H1 (cell line): Measurements from ENCODE around the gene PIP5K1B. TPM values are rescaled to one million over a fixed set of nuclear protein-coding genes. Genes with fewer than 3 reads are reported as not detected.

Experiments
- CTCF ChIA-PET: fragments of 300-600 bp; sonication (Branson Sonifier 250); formaldehyde crosslinking; loops from one replicate; lab custom pipeline; 2021; ENCODE audit not compliant: partially characterized antibody; lab: Charles Lee
- POLR2A ChIA-PET: fragments of 300-600 bp; sonication (Branson Sonifier 250); formaldehyde crosslinking; loops from one replicate; lab custom pipeline; 2021; ENCODE audit warnings: inconsistent platforms; ENCODE audit not compliant: partially characterized antibody; lab: Charles Lee
- DNase-seq, 2 experiments: peaks; one replicate each; pipeline versions ENCODE4 v3.0.0 to v3.0.0-alpha.2; 2010 to 2022; ENCODE audit warnings: low spot score in 2 of 2, low read depth in 1 of 2, mixed read lengths in 1 of 2
- FAIRE-seq: peaks from 2 replicates; lab custom pipeline; 2011; peaks lifted over from hg19 to GRCh38; lab: Jason Lieb, UNC
- H2AFZ ChIP-seq: 2 replicates; pipeline ENCODE4 v1.8.1; 2012; ENCODE audit warnings: low read length, inconsistent platforms
- H2AK5ac ChIP-seq: 2 replicates; pipeline ENCODE4 v1.6.1; 2013; ENCODE audit warnings: low read depth, low read length
- H2BK120ac ChIP-seq: replicated peaks from 2 replicates; pipeline ENCODE3; 2013; ENCODE audit warnings: low read depth, low read length, inconsistent platforms
- H2BK12ac ChIP-seq: 2 replicates; pipeline ENCODE4 v1.6.1; 2013; ENCODE audit warnings: low read depth, low read length
- H2BK15ac ChIP-seq: 2 replicates; pipeline ENCODE4 v1.6.1; 2013; ENCODE audit warnings: low read length
- H2BK20ac ChIP-seq: 2 replicates; pipeline ENCODE4 v1.6.1; 2013; ENCODE audit warnings: low read length
- H2BK5ac ChIP-seq: 2 replicates; pipeline ENCODE4 v1.6.1; 2013; ENCODE audit warnings: low read depth, low read length
- H3K14ac ChIP-seq: 2 replicates; pipeline ENCODE4 v1.6.1; 2013; ENCODE audit warnings: inconsistent platforms; ENCODE audit not compliant: insufficient read length
- H3K18ac ChIP-seq: 2 replicates; pipeline ENCODE4 v1.6.1; 2013; ENCODE audit warnings: low read length; ENCODE audit errors: extremely low read depth
- H3K23ac ChIP-seq: 2 replicates; pipeline ENCODE4 v1.6.1; 2013; ENCODE audit warnings: inconsistent platforms; ENCODE audit not compliant: insufficient read length
- H3K23me2 ChIP-seq: 2 replicates; pipeline ENCODE4 v1.6.1; 2013; ENCODE audit warnings: low read depth, low read length
- H3K27ac ChIP-seq: 2 replicates; pipeline ENCODE4 v1.6.1; 2011; ENCODE audit warnings: low read depth, low read length, inconsistent platforms
- H3K27me3 ChIP-seq, 4 experiments: replicated peaks in 1 of 4; 1 replicate in 1 of 4; 2 replicates in 3 of 4; pipeline versions ENCODE4 v1.6.1 to v1.8.1; 2011 to 2013; ENCODE audit warnings: low read length in 3 of 4, mild to moderate bottlenecking in 3 of 4, inconsistent platforms in 2 of 4, mixed read lengths in 2 of 4, moderate library complexity in 1 of 4; ENCODE audit not compliant: control insufficient read depth in 3 of 4, insufficient read depth in 3 of 4; ENCODE audit errors: extremely low read depth in 1 of 4
- H3K36me3 ChIP-seq, 4 experiments: 2 replicates each; pipeline versions ENCODE4 v1.6.1 to v1.8.1; 2011 to 2013; ENCODE audit warnings: mild to moderate bottlenecking in 4 of 4, low read length in 3 of 4, moderate library complexity in 2 of 4, control low read depth in 1 of 4, inconsistent platforms in 1 of 4; ENCODE audit not compliant: insufficient read depth in 4 of 4, control insufficient read depth in 2 of 4
- H3K4ac ChIP-seq: replicated peaks from 2 replicates; pipeline ENCODE3; 2013; ENCODE audit warnings: low read length, low read depth, mixed read lengths, inconsistent platforms; ENCODE audit not compliant: insufficient read length
- H3K4me1 ChIP-seq, 4 experiments: replicated peaks in 1 of 4; 1 replicate in 1 of 4; 2 replicates in 3 of 4; pipeline versions ENCODE4 v1.6.1 to v1.8.1; 2011 to 2013; ENCODE audit warnings: low read length in 3 of 4, inconsistent platforms in 2 of 4, mixed read lengths in 1 of 4; ENCODE audit not compliant: insufficient read depth in 4 of 4, control insufficient read depth in 3 of 4
- H3K4me2 ChIP-seq, 2 experiments: 2 replicates each; pipeline versions ENCODE4 v1.6.1 to v1.8.1; 2011 to 2013; ENCODE audit warnings: low read depth in 2 of 2, low read length in 2 of 2, control low read depth in 1 of 2, inconsistent platforms in 1 of 2, mild to moderate bottlenecking in 1 of 2; ENCODE audit not compliant: insufficient read depth in 1 of 2
- H3K4me3 ChIP-seq, 4 experiments: fragments of 200-600, 300-600 bp in 1 of 4; sonication (generic), shearing (Covaris generic), sonication (Bioruptor Twin) in 1 of 4; 2 replicates each; pipeline versions ENCODE4 v1.5.1 to v1.8.1; 2011 to 2016; ENCODE audit warnings: low read length in 4 of 4, low read depth in 3 of 4, control low read depth in 2 of 4, inconsistent platforms in 2 of 4, mild to moderate bottlenecking in 2 of 4, mixed read lengths in 1 of 4, moderate library complexity in 1 of 4; ENCODE audit not compliant: insufficient read depth in 2 of 4; ENCODE audit errors: extremely low read depth in 1 of 4
- H3K56ac ChIP-seq: replicated peaks from 2 replicates; pipeline ENCODE3; 2013; ENCODE audit warnings: low read depth, mild to moderate bottlenecking, mixed read lengths, low read length, inconsistent platforms; ENCODE audit not compliant: insufficient read length
- H3K79me1 ChIP-seq: 2 replicates; pipeline ENCODE4 v1.6.1; 2013; ENCODE audit warnings: low read depth, low read length, control low read depth
- H3K79me2 ChIP-seq, 2 experiments: 2 replicates each; pipeline versions ENCODE4 v1.6.1 to v1.8.1; 2012 to 2013; ENCODE audit warnings: low read length in 2 of 2, mild to moderate bottlenecking in 2 of 2, inconsistent platforms in 1 of 2; ENCODE audit not compliant: insufficient read depth in 2 of 2, control insufficient read depth in 1 of 2
- H3K9ac ChIP-seq, 4 experiments: replicated peaks in 1 of 4; 1 replicate in 1 of 4; 2 replicates in 3 of 4; pipeline versions ENCODE4 v1.6.1 to v1.8.1; 2011 to 2013; ENCODE audit warnings: low read depth in 3 of 4, low read length in 3 of 4, control low read depth in 2 of 4, mild to moderate bottlenecking in 2 of 4, moderate library complexity in 2 of 4, inconsistent platforms in 1 of 4; ENCODE audit errors: extremely low read depth in 1 of 4
- H3K9me3 ChIP-seq, 2 experiments: 2 replicates each; pipeline versions ENCODE4 v1.6.1 to v1.8.1; 2012 to 2013; ENCODE audit warnings: mild to moderate bottlenecking in 2 of 2, moderate library complexity in 2 of 2, control low read depth in 1 of 2, inconsistent platforms in 1 of 2, low read depth in 1 of 2, low read length in 1 of 2, mixed read lengths in 1 of 2; ENCODE audit not compliant: insufficient read depth in 2 of 2
- H4K20me1 ChIP-seq, 2 experiments: replicated peaks in 1 of 2; 2 replicates each; pipeline versions ENCODE3 to v1.8.1; 2011 to 2013; ENCODE audit warnings: inconsistent platforms in 2 of 2, low read length in 2 of 2, mild to moderate bottlenecking in 1 of 2; ENCODE audit not compliant: insufficient read depth in 2 of 2, control insufficient read depth in 1 of 2
- H4K5ac ChIP-seq: 2 replicates; pipeline ENCODE4 v1.6.1; 2013; ENCODE audit warnings: low read length, low read depth, mixed read lengths, inconsistent platforms; ENCODE audit not compliant: insufficient read length
- H4K8ac ChIP-seq: 2 replicates; pipeline ENCODE4 v1.8.0; 2013; ENCODE audit warnings: mild to moderate bottlenecking, moderate library complexity, low read length, inconsistent platforms; ENCODE audit not compliant: insufficient read depth; ENCODE audit errors: extremely low read depth
- H4K91ac ChIP-seq: replicated peaks from 2 replicates; pipeline ENCODE3; 2013; ENCODE audit warnings: low read length, mixed read lengths, inconsistent platforms; ENCODE audit not compliant: insufficient read length
- WGBS, 2 experiments: shearing (Covaris generic) in 1 of 2; methylation state at CpG; one replicate each; pipeline versions ENCODE4 v1.1.6 to v1.1.7; 2013 to 2015; ENCODE audit warnings: low lambda C conversion rate in 2 of 2, mixed read lengths in 2 of 2, inconsistent platforms in 1 of 2, low coverage in 1 of 2, missing lambda C conversion rate in 1 of 2; ENCODE audit not compliant: insufficient replicate concordance in 2 of 2, insufficient coverage in 1 of 2, insufficient read length in 1 of 2; ENCODE audit errors: extremely low coverage in 1 of 2, missing lambda C conversion rate in 1 of 2; 5-methylcytosine and 5-hydroxymethylcytosine counted together
- polyA plus RNA-seq, 7 experiments: library from polyadenylated mRNA; depleted of rRNA in 3 of 7; stranded (reverse) in 5 of 7; unstranded in 2 of 7; fragments of >200 nt in 5 of 7; fragments of 200-250 nt in 2 of 7; gene quantifications; 1 replicate in 5 of 7; 2 replicates in 1 of 7; 4 replicates in 1 of 7; pipeline versions ENCODE4 v1.2.1 to v1.2.3, GENCODE V29; 2011 to 2013; ENCODE audit warnings: missing spikeins in 2 of 7, mixed read lengths in 2 of 7
- total RNA-seq: library from RNA; stranded (reverse); fragmentation: NEBNext Ultra II Directional; extraction: Animal tissue kit (Norgen Biotek cat#: 25700); gene quantifications from 2 replicates; pipeline ENCODE4 v1.2.1, GENCODE V29; 2021
- TF ChIP-seq, protein P1 (sequence below): fragments of 300-600 bp; sonication (generic); IDR thresholded peaks from 2 replicates; pipeline ENCODE4 v1.7.1; 2012; ENCODE audit warnings: low read length, moderate library complexity, mild to moderate bottlenecking, inconsistent platforms; ENCODE audit not compliant: insufficient replicate concordance

The PIP5K1B gene
- total and polyA plus RNA-seq, 2 of the 8 experiments (the other 6 are each of a cell fraction or from before 2014, with no cell fraction given) = 4.7 to 7.7 TPM

DNA sequence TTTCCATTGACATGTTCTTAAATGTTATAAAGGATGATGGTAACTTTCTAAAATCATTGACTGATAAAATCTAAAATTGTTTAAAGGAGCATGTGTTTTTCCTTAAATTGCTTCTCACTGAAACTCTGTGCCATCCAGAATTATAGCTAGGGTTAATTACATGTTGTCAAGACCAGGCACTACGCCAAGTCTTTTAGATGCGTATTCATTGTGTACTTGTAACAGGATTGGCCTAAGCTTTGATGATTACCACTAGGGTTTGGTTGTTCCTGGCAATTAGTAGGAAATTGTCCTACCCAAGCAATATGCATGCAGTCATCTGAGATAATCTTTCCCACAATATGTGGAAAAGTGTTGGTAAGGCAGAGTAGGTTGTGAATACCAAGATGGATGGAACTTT is 265.1 kb downstream of the PIP5K1B start:
- no peak for DNase-seq
- H3K14ac ChIP-seq = no peak overlapping the region
- no peaks in the 10 kb centered on the region for H4K20me1 ChIP-seq
- H3K79me2 ChIP-seq = no peaks in the 10 kb centered on the region
- H2AK5ac ChIP-seq = no peak overlapping the region
- no peak overlapping the region for H3K4ac ChIP-seq
- H3K18ac ChIP-seq = no peak overlapping the region
- H3K27ac ChIP-seq = no peak overlapping the region
- H4K5ac ChIP-seq = no peak overlapping the region
- no peaks in the 10 kb centered on the region for H3K9me3 ChIP-seq
- no peak overlapping the region for H2BK12ac ChIP-seq
- H2AFZ ChIP-seq = no peak overlapping the region
- H3K9ac ChIP-seq = no peak overlapping the region
- POLR2A ChIA-PET = no interaction called here
- no peaks in the 10 kb centered on the region for H3K4me1 ChIP-seq
- no peak overlapping the region for H2BK5ac ChIP-seq
- H4K8ac ChIP-seq = no peak overlapping the region
- no peak overlapping the region for H3K56ac ChIP-seq
- no peaks in the 10 kb centered on the region for H3K23me2 ChIP-seq
- CTCF ChIA-PET = no interaction called here
- H3K23ac ChIP-seq = no peak overlapping the region
- H3K4me2 ChIP-seq = no peak overlapping the region
- no peak overlapping the region for H2BK120ac ChIP-seq
- H2BK15ac ChIP-seq = no peak overlapping the region
- no peaks in the 10 kb centered on the region for H3K27me3 ChIP-seq
- 90% methylated on average over 2 of the region's 2 CpGs; no CpG with 5 or more reads in 1 of the 2 experiments for WGBS, 2 experiments
- H3K4me3 ChIP-seq = no peak overlapping the region
- no peaks in the 10 kb centered on the region for H3K36me3 ChIP-seq
- no peaks in the 10 kb centered on the region for H3K79me1 ChIP-seq
- no peak overlapping the region for H2BK20ac ChIP-seq
- no peak for FAIRE-seq
- H4K91ac ChIP-seq = no peak overlapping the region
- TF ChIP-seq, protein P1, sequence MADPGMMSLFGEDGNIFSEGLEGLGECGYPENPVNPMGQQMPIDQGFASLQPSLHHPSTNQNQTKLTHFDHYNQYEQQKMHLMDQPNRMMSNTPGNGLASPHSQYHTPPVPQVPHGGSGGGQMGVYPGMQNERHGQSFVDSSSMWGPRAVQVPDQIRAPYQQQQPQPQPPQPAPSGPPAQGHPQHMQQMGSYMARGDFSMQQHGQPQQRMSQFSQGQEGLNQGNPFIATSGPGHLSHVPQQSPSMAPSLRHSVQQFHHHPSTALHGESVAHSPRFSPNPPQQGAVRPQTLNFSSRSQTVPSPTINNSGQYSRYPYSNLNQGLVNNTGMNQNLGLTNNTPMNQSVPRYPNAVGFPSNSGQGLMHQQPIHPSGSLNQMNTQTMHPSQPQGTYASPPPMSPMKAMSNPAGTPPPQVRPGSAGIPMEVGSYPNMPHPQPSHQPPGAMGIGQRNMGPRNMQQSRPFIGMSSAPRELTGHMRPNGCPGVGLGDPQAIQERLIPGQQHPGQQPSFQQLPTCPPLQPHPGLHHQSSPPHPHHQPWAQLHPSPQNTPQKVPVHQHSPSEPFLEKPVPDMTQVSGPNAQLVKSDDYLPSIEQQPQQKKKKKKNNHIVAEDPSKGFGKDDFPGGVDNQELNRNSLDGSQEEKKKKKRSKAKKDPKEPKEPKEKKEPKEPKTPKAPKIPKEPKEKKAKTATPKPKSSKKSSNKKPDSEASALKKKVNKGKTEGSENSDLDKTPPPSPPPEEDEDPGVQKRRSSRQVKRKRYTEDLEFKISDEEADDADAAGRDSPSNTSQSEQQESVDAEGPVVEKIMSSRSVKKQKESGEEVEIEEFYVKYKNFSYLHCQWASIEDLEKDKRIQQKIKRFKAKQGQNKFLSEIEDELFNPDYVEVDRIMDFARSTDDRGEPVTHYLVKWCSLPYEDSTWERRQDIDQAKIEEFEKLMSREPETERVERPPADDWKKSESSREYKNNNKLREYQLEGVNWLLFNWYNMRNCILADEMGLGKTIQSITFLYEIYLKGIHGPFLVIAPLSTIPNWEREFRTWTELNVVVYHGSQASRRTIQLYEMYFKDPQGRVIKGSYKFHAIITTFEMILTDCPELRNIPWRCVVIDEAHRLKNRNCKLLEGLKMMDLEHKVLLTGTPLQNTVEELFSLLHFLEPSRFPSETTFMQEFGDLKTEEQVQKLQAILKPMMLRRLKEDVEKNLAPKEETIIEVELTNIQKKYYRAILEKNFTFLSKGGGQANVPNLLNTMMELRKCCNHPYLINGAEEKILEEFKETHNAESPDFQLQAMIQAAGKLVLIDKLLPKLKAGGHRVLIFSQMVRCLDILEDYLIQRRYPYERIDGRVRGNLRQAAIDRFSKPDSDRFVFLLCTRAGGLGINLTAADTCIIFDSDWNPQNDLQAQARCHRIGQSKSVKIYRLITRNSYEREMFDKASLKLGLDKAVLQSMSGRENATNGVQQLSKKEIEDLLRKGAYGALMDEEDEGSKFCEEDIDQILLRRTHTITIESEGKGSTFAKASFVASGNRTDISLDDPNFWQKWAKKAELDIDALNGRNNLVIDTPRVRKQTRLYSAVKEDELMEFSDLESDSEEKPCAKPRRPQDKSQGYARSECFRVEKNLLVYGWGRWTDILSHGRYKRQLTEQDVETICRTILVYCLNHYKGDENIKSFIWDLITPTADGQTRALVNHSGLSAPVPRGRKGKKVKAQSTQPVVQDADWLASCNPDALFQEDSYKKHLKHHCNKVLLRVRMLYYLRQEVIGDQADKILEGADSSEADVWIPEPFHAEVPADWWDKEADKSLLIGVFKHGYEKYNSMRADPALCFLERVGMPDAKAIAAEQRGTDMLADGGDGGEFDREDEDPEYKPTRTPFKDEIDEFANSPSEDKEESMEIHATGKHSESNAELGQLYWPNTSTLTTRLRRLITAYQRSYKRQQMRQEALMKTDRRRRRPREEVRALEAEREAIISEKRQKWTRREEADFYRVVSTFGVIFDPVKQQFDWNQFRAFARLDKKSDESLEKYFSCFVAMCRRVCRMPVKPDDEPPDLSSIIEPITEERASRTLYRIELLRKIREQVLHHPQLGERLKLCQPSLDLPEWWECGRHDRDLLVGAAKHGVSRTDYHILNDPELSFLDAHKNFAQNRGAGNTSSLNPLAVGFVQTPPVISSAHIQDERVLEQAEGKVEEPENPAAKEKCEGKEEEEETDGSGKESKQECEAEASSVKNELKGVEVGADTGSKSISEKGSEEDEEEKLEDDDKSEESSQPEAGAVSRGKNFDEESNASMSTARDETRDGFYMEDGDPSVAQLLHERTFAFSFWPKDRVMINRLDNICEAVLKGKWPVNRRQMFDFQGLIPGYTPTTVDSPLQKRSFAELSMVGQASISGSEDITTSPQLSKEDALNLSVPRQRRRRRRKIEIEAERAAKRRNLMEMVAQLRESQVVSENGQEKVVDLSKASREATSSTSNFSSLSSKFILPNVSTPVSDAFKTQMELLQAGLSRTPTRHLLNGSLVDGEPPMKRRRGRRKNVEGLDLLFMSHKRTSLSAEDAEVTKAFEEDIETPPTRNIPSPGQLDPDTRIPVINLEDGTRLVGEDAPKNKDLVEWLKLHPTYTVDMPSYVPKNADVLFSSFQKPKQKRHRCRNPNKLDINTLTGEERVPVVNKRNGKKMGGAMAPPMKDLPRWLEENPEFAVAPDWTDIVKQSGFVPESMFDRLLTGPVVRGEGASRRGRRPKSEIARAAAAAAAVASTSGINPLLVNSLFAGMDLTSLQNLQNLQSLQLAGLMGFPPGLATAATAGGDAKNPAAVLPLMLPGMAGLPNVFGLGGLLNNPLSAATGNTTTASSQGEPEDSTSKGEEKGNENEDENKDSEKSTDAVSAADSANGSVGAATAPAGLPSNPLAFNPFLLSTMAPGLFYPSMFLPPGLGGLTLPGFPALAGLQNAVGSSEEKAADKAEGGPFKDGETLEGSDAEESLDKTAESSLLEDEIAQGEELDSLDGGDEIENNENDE = no peak
